Endothelial cell of umbilical vein (primary cell): ENCODE measurements around the gene NPIPB6. TPM values are rescaled to one million over a fixed set of nuclear protein-coding genes. Genes with fewer than 3 reads are reported as not detected.

ENCODE experiments used
- BruUV-seq: library from RNA; stranded (reverse); fragments of 400-500 nt; replicated peaks from 2 replicates; lab custom pipeline; 2021; lab: Mats Ljungman, UMichigan
- CTCF ChIA-PET: fragments of 300-600, 350-600 bp; sonication (Branson Sonifier 250); formaldehyde crosslinking; loops from one replicate; lab custom pipeline; 2021; ENCODE audit warnings: antibody characterized with exemption, inconsistent platforms; lab: Charles Lee
- POLR2A ChIA-PET: fragments of 300-600, 350-600 bp; sonication (Branson Sonifier 250); formaldehyde crosslinking; loops from one replicate; lab custom pipeline; 2021; ENCODE audit warnings: antibody characterized with exemption, inconsistent platforms; lab: Charles Lee
- DNase-seq: peaks from one replicate; pipeline ENCODE4 v3.0.0-alpha.2; 2011; ENCODE audit warnings: low read depth, low spot score
- FAIRE-seq: peaks from 2 replicates; lab custom pipeline; 2011; peaks lifted over from hg19 to GRCh38; lab: Jason Lieb, UNC
- H2AFZ ChIP-seq: 2 replicates; pipeline ENCODE4 v1.6.0; 2012; ENCODE audit warnings: low read depth, low read length, control low read depth, inconsistent platforms
- H3K27ac ChIP-seq: 2 replicates; pipeline ENCODE4 v1.5.1; 2011; ENCODE audit warnings: low read depth, mild to moderate bottlenecking, control low read depth, low read length, moderate library complexity; ENCODE audit not compliant: insufficient read depth
- H3K27me3 ChIP-seq, 2 experiments: 2 replicates each; pipeline versions ENCODE4 v1.6.0 to v1.6.1; 2011; ENCODE audit warnings: low read length in 2 of 2, mixed read lengths in 1 of 2; ENCODE audit not compliant: control insufficient read depth in 2 of 2, insufficient read depth in 2 of 2
- H3K36me3 ChIP-seq, 2 experiments: 2 replicates in 1 of 2; 3 replicates in 1 of 2; pipeline ENCODE4 v1.5.1; 2011; ENCODE audit warnings: low read length in 2 of 2, mild to moderate bottlenecking in 1 of 2, moderate library complexity in 1 of 2; ENCODE audit not compliant: control insufficient read depth in 2 of 2, insufficient read depth in 2 of 2; ENCODE audit errors: extremely low read depth in 1 of 2
- H3K4me1 ChIP-seq: 3 replicates; pipeline ENCODE4 v1.5.1; 2011; ENCODE audit warnings: mild to moderate bottlenecking, low read length; ENCODE audit not compliant: control insufficient read depth, insufficient read depth; ENCODE audit errors: extremely low read depth
- H3K4me2 ChIP-seq: 2 replicates; pipeline ENCODE4 v1.6.1; 2011; ENCODE audit warnings: low read length, control low read depth, mixed read lengths; ENCODE audit not compliant: insufficient read depth
- H3K4me3 ChIP-seq, 3 experiments: fragments of 200-600 bp in 1 of 3; sonication (generic), shearing (Covaris generic) in 1 of 3; replicated peaks in 1 of 3; 2 replicates each; pipeline ENCODE4 v1.5.1; 2011 to 2016; ENCODE audit warnings: control low read depth in 3 of 3, low read length in 3 of 3, mild to moderate bottlenecking in 2 of 3, inconsistent platforms in 1 of 3, low read depth in 1 of 3, moderate library complexity in 1 of 3; ENCODE audit not compliant: insufficient read depth in 1 of 3
- H3K79me2 ChIP-seq: 2 replicates; pipeline ENCODE4 v1.6.0; 2012; ENCODE audit warnings: low read length, inconsistent platforms; ENCODE audit not compliant: control insufficient read depth, insufficient read depth
- H3K9ac ChIP-seq: replicated peaks from 2 replicates; pipeline ENCODE3; 2011; ENCODE audit warnings: low read length, control low read depth; ENCODE audit not compliant: insufficient read depth; ENCODE audit errors: extremely low read depth
- H3K9me1 ChIP-seq: replicated peaks from 3 replicates; pipeline ENCODE4 v1.6.0; 2011; ENCODE audit warnings: mild to moderate bottlenecking, low read length; ENCODE audit not compliant: control insufficient read depth, insufficient read depth; ENCODE audit errors: extremely low read depth
- H3K9me3 ChIP-seq: replicated peaks from 2 replicates; pipeline ENCODE4 v1.5.1; 2012; ENCODE audit warnings: low read length, inconsistent platforms; ENCODE audit not compliant: control insufficient read depth, insufficient read depth
- H4K20me1 ChIP-seq: replicated peaks from 2 replicates; pipeline ENCODE3; 2011; ENCODE audit warnings: mild to moderate bottlenecking, low read length; ENCODE audit not compliant: control insufficient read depth, insufficient read depth; ENCODE audit errors: extremely low read depth
- CTCF ChIP-seq, 2 donors: IDR thresholded peaks; 1 replicate in 1 of 2; 2 replicates in 1 of 2; pipeline ENCODE4 v1.5.1; 2011; ENCODE audit warnings: low read length in 2 of 2, mild to moderate bottlenecking in 2 of 2, moderate library complexity in 2 of 2, control low read depth in 1 of 2, inconsistent platforms in 1 of 2, low read depth in 1 of 2; ENCODE audit not compliant: insufficient read depth in 1 of 2; ENCODE audit errors: extremely low read depth in 1 of 2
- EZH2 ChIP-seq: IDR thresholded peaks from 2 replicates; pipeline ENCODE4 v1.6.1; 2012; ENCODE audit warnings: borderline replicate concordance, low read depth, mild to moderate bottlenecking, moderate library complexity, low read length, inconsistent platforms; ENCODE audit not compliant: severe bottlenecking
- FOS ChIP-seq: IDR thresholded peaks from 2 replicates; pipeline ENCODE4 v1.6.1; 2011; ENCODE audit warnings: mild to moderate bottlenecking, low read length, moderate library complexity, borderline replicate concordance; ENCODE audit not compliant: insufficient read depth
- GATA2 ChIP-seq: IDR thresholded peaks from 2 replicates; pipeline ENCODE4 v1.7.0; 2011; ENCODE audit warnings: low read depth, mild to moderate bottlenecking, moderate library complexity, mixed read lengths, low read length; ENCODE audit not compliant: insufficient read length, insufficient read depth
- JUN ChIP-seq: IDR thresholded peaks from 2 replicates; pipeline ENCODE4 v1.6.1; 2011; ENCODE audit warnings: borderline replicate concordance, low read depth; ENCODE audit not compliant: insufficient read length, insufficient read depth
- MAX ChIP-seq: IDR thresholded peaks from 2 replicates; pipeline ENCODE4 v1.6.1; 2011; ENCODE audit not compliant: insufficient read depth, insufficient read length
- MYC ChIP-seq: IDR thresholded peaks from one replicate; pipeline ENCODE4 v1.6.1; 2011; ENCODE audit warnings: mild to moderate bottlenecking, low read depth, low read length
- POLR2A ChIP-seq: IDR thresholded peaks from 2 replicates; pipeline ENCODE4 v1.6.1; 2012; ENCODE audit warnings: low read depth, mild to moderate bottlenecking, control low read depth, low read length
- POLR2AphosphoS5 ChIP-seq: IDR thresholded peaks from 2 replicates; pipeline ENCODE4 v1.6.1; 2012; ENCODE audit warnings: low read depth, mild to moderate bottlenecking, control low read depth, low read length, moderate library complexity; ENCODE audit not compliant: insufficient read depth
- dilution Hi-C: fragments of 300-500 bp; cut with MboI; formaldehyde crosslinking; loops from one replicate; pipeline ENCODE4 v1.15.0; 2019; ENCODE audit warnings: low sequenced_read_pairs; ENCODE audit not compliant: extremely low pct_ligation_motif_present
- intact Hi-C: fragments of 100-400 bp; cut with micrococcal nuclease; formaldehyde crosslinking; loops from one replicate; pipeline ENCODE4 v1.10.0; 2022
- polyA plus RNA-seq, 4 experiments: library from polyadenylated mRNA; depleted of rRNA in 3 of 4; stranded (reverse) in 3 of 4; unstranded in 1 of 4; fragments of >200 nt; gene quantifications; 2 replicates each; pipeline versions ENCODE4 v1.2.1 to v1.2.3, GENCODE V29; 2011 to 2012; ENCODE audit warnings: missing spikeins in 1 of 4
- total RNA-seq: library from RNA; stranded (reverse); gene quantifications from 2 replicates; pipeline ENCODE4 v1.2.3, GENCODE V29; 2021

The NPIPB6 gene
- total and polyA plus RNA-seq, 2 donors (not counting 3 experiments of a cell fraction or from before 2014, with no cell fraction given): 5.0 TPM; not detected in 1

GRCh38 chr16:28303132-28303531 lies 60.2 kb downstream of the NPIPB6 start:
- Histone ChIP-seq H3K9me3 (no peaks in the 10 kb centered on the region), H3K79me2 (no peaks in the 10 kb centered on the region), H3K27me3 (no peaks in the 10 kb centered on the region), H4K20me1 (no peaks in the 10 kb centered on the region), H3K4me2 (no peak overlapping the region), H3K4me3 (no peak overlapping the region), H3K27ac (no peak overlapping the region), H3K4me1 (no peaks in the 10 kb centered on the region), H3K36me3 (no peaks in the 10 kb centered on the region), H3K9ac (no peak overlapping the region), H2AFZ (no peak overlapping the region), H3K9me1 (no peaks in the 10 kb centered on the region)
- FAIRE-seq: no peak
- ChIA-PET CTCF (no interaction called here), POLR2A (no interaction called here)
- BruUV-seq: no TSS peak
- intact Hi-C loops: no loop called here
- TF ChIP-seq GATA2 (no peak), MYC (no peak), MAX (no peak), FOS (no peak)
- dilution Hi-C loops: no loop called here
- no peak for DNase-seq

- dilution Hi-C loops (no loop called here), intact Hi-C loops (no loop called here)
- H3K36me3 ChIP-seq: no peaks in the 10 kb centered on the region
- POLR2A ChIA-PET: no interaction called here
- H2AFZ ChIP-seq: no peak overlapping the region
- H3K27ac ChIP-seq: no peak overlapping the region
- no peaks in the 10 kb centered on the region for H3K9me3 ChIP-seq
- DNase-seq (no peak), FAIRE-seq (no peak)
- TF ChIP-seq POLR2A: no peak
- TF ChIP-seq MAX: no peak
- TF ChIP-seq JUN: no peak
- TF ChIP-seq CTCF (IDR thresholded peaks at IDR 0.05; ENCODE audit: extremely low read depth in 1 of 2, insufficient read depth in 1 of 2, low read depth in 1 of 2, low read length in 2 of 2): no peak
- no peak for TF ChIP-seq GATA2
- no peak for TF ChIP-seq FOS
- no peak for TF ChIP-seq MYC
- no peak for TF ChIP-seq EZH2
- TF ChIP-seq POLR2AphosphoS5: no peak
- H4K20me1 ChIP-seq: no peaks in the 10 kb centered on the region
- no peaks in the 10 kb centered on the region for H3K9me1 ChIP-seq
- no peaks in the 10 kb centered on the region for H3K27me3 ChIP-seq
- H3K79me2 ChIP-seq: no peaks in the 10 kb centered on the region
- H3K9ac ChIP-seq: no peak overlapping the region
- H3K4me1 ChIP-seq: no peaks in the 10 kb centered on the region
- H3K4me3 ChIP-seq: no peak overlapping the region
- no TSS peak for BruUV-seq
- H3K4me2 ChIP-seq: no peak overlapping the region
- CTCF ChIA-PET: interaction anchor here (1.1 to 3.5 kb wide), 2 partner anchors 15 to 16 kb away, joined by 3 to 9 read pairs; no protein-coding TSS in a partner anchor
Observed at GRCh38 chr16:28301620-28302019, 61.7 kb downstream of the NPIPB6 start.
